HCT116 (cell line): ENCODE results near the gene DENND4C. TPM values are rescaled to one million over a fixed set of nuclear protein-coding genes. Genes with fewer than 3 reads are reported as not detected.

Experiments
- ATAC-seq: fragments of 200-7000 bp; cut with Tn5 transposase; 2 replicates; pipeline ENCODE4 v1.9.1; 2020; ENCODE audit warnings: mild to moderate bottlenecking, moderate library complexity
- BruUV-seq: library from RNA; stranded (reverse); fragments of 400-500 nt; replicated peaks from 2 replicates; lab custom pipeline; 2021; lab: Mats Ljungman, UMichigan
- CTCF ChIA-PET: fragments of 300-600 bp; sonication (Branson Sonifier 250); formaldehyde crosslinking; loops from one replicate; lab custom pipeline; 2021; ENCODE audit warnings: antibody characterized with exemption; lab: Charles Lee
- POLR2A ChIA-PET: fragments of 300-600, 350-600 bp; sonication (Branson Sonifier 250); formaldehyde crosslinking; loops from one replicate; lab custom pipeline; 2021; ENCODE audit warnings: antibody characterized with exemption; lab: Charles Lee
- RAD21 ChIA-PET, 2 experiments: fragments of 300-600 bp; sonication (Branson Sonifier 250); formaldehyde crosslinking; loops; one replicate each; lab custom pipeline; 2023; ENCODE audit warnings: low total read pairs in 2 of 2; ENCODE audit not compliant: uncharacterized antibody in 2 of 2, unreplicated experiment in 2 of 2, low non-redundant PET in 1 of 2; lab: Charles Lee
- DNase-seq: peaks from one replicate; pipeline ENCODE4 v3.0.0-alpha.2; 2010; ENCODE audit warnings: low read depth, low spot score
- H2AFZ ChIP-seq: fragments of 200-600 bp; shearing (Covaris generic), sonication (generic); 2 replicates; pipeline ENCODE4 v1.6.1; 2017; ENCODE audit warnings: low read depth, mixed run types, mixed read lengths, antibody characterized with exemption, low read length; ENCODE audit not compliant: poor library complexity, severe bottlenecking
- H3K27ac ChIP-seq: 2 replicates; pipeline ENCODE4 v1.5.1; 2012; ENCODE audit warnings: low read depth, low read length
- H3K27me3 ChIP-seq: fragments of 200-600 bp; sonication (generic); 2 replicates; pipeline ENCODE4 v1.6.1; 2016; ENCODE audit warnings: mixed run types, low read length, mixed read lengths; ENCODE audit not compliant: insufficient read depth
- H3K36me3 ChIP-seq, 2 experiments: fragments of 200-500 bp in 1 of 2; fragments of 200-600 bp in 1 of 2; sonication (Bioruptor generic) in 1 of 2; sonication (generic) in 1 of 2; 2 replicates each; pipeline versions ENCODE4 v1.5.1 to v1.6.1; 2014 to 2016; ENCODE audit warnings: low read length in 2 of 2, inconsistent platforms in 1 of 2, mixed read lengths in 1 of 2, mixed run types in 1 of 2; ENCODE audit not compliant: insufficient read depth in 2 of 2, control insufficient read depth in 1 of 2
- H3K4me1 ChIP-seq, 2 experiments: fragments of 200-600 bp in 1 of 2; sonication (generic) in 1 of 2; 2 replicates each; pipeline versions ENCODE4 v1.5.1 to v1.6.1; 2012 to 2017; ENCODE audit warnings: low read length in 2 of 2, inconsistent platforms in 1 of 2, mild to moderate bottlenecking in 1 of 2, mixed read lengths in 1 of 2, mixed run types in 1 of 2, moderate library complexity in 1 of 2; ENCODE audit not compliant: insufficient read depth in 2 of 2, control insufficient read depth in 1 of 2
- H3K4me2 ChIP-seq: fragments of 200-600 bp; sonication (generic); 2 replicates; pipeline ENCODE4 v1.6.1; 2017; ENCODE audit warnings: mixed run types, low read length, mixed read lengths
- H3K4me3 ChIP-seq, 2 experiments: fragments of 200-600 bp in 1 of 2; sonication (generic) in 1 of 2; replicated peaks in 1 of 2; 2 replicates each; pipeline ENCODE4 v1.5.1; 2011 to 2016; ENCODE audit warnings: low read length in 2 of 2, control low read depth in 1 of 2, low read depth in 1 of 2, mild to moderate bottlenecking in 1 of 2, mixed read lengths in 1 of 2, mixed run types in 1 of 2
- H3K79me2 ChIP-seq: fragments of 200-600 bp; sonication (generic); 2 replicates; pipeline ENCODE4 v1.6.1; 2017; ENCODE audit warnings: mild to moderate bottlenecking, mixed run types, low read length, moderate library complexity, mixed read lengths; ENCODE audit not compliant: insufficient read depth
- H3K9ac ChIP-seq: fragments of 200-600 bp; sonication (generic); 2 replicates; pipeline ENCODE4 v1.6.1; 2016; ENCODE audit warnings: low read length, mixed read lengths
- H3K9me2 ChIP-seq: fragments of 200-600 bp; sonication (generic), shearing (Covaris generic); 2 replicates; pipeline ENCODE4 v1.6.1; 2017; ENCODE audit warnings: mixed run types, mild to moderate bottlenecking, moderate library complexity; ENCODE audit not compliant: insufficient read depth
- H3K9me3 ChIP-seq, 2 experiments: fragments of 200-500 bp in 1 of 2; fragments of 200-600 bp in 1 of 2; sonication (Bioruptor generic) in 1 of 2; sonication (generic) in 1 of 2; 2 replicates each; pipeline ENCODE4 v1.6.1; 2014 to 2017; ENCODE audit warnings: low read length in 2 of 2, mixed read lengths in 2 of 2, inconsistent platforms in 1 of 2, low read depth in 1 of 2, mild to moderate bottlenecking in 1 of 2, mixed run types in 1 of 2, moderate library complexity in 1 of 2; ENCODE audit not compliant: control insufficient read depth in 1 of 2, insufficient read depth in 1 of 2
- H4K20me1 ChIP-seq: fragments of 200-600 bp; sonication (generic), shearing (Covaris generic); 2 replicates; pipeline ENCODE4 v1.6.1; 2017; ENCODE audit warnings: mixed run types, mild to moderate bottlenecking, moderate library complexity; ENCODE audit not compliant: insufficient read depth
- CBX3 ChIP-seq: IDR thresholded peaks from 2 replicates; pipeline ENCODE4 v1.6.1; 2012; ENCODE audit warnings: low read depth
- EGR1 ChIP-seq: IDR thresholded peaks from 2 replicates; pipeline ENCODE4 v1.6.1; 2012; ENCODE audit warnings: low read depth
- EZH2 ChIP-seq: fragments of 200-600 bp; sonication (generic); IDR thresholded peaks from 2 replicates; pipeline ENCODE4 v1.6.1; 2017; ENCODE audit warnings: antibody characterized with exemption, mixed run types
- EZH2phosphoT487 ChIP-seq: fragments of 200-600 bp; IDR thresholded peaks from 2 replicates; pipeline ENCODE4 v1.6.1; 2018; ENCODE audit warnings: antibody characterized with exemption, borderline replicate concordance
- FOSL1 ChIP-seq: IDR thresholded peaks from 2 replicates; pipeline ENCODE4 v1.6.1; 2012; ENCODE audit warnings: low read depth
- JUND ChIP-seq: IDR thresholded peaks from 2 replicates; pipeline ENCODE4 v1.6.1; 2012
- POLR2A ChIP-seq: IDR thresholded peaks from 2 replicates; pipeline ENCODE4 v1.7.0; 2011; ENCODE audit warnings: borderline replicate concordance; ENCODE audit not compliant: insufficient read depth, insufficient read length; ENCODE audit errors: extremely low read depth
- POLR2AphosphoS5 ChIP-seq: IDR thresholded peaks from 2 replicates; pipeline ENCODE4 v1.6.1; 2011; ENCODE audit warnings: mild to moderate bottlenecking, low read depth, low read length, moderate library complexity
- REST ChIP-seq: IDR thresholded peaks from 2 replicates; pipeline ENCODE4 v1.6.1; 2012; ENCODE audit warnings: low read depth
- SIN3A ChIP-seq: IDR thresholded peaks from 2 replicates; pipeline ENCODE4 v1.6.1; 2012; ENCODE audit warnings: low read depth
- SP1 ChIP-seq: IDR thresholded peaks from 2 replicates; pipeline ENCODE4 v1.6.1; 2012; ENCODE audit warnings: low read depth
- SRF ChIP-seq: IDR thresholded peaks from 2 replicates; pipeline ENCODE4 v1.6.1; 2012; ENCODE audit warnings: low read depth
- TCF7L2 ChIP-seq: IDR thresholded peaks from 2 replicates; pipeline ENCODE4 v1.7.0; 2011; ENCODE audit warnings: borderline replicate concordance, inconsistent platforms; ENCODE audit not compliant: insufficient read depth, insufficient read length; ENCODE audit errors: extremely low read depth
- YY1 ChIP-seq: IDR thresholded peaks from 2 replicates; pipeline ENCODE4 v1.6.1; 2011; ENCODE audit warnings: low read length, low read depth, moderate library complexity, mild to moderate bottlenecking; ENCODE audit not compliant: insufficient replicate concordance; ENCODE audit errors: extremely low read depth
- ZBTB33 ChIP-seq: IDR thresholded peaks from 2 replicates; pipeline ENCODE4 v1.6.1; 2011; ENCODE audit warnings: mild to moderate bottlenecking, low read length, moderate library complexity; ENCODE audit not compliant: insufficient replicate concordance; ENCODE audit errors: extremely low read depth
- ZFX ChIP-seq: fragments of 450-650 bp; IDR thresholded peaks from 2 replicates; pipeline ENCODE4 v1.6.1; 2017
- intact Hi-C: fragments of 100-400 bp; cut with micrococcal nuclease; formaldehyde crosslinking; loops from 2 replicates; pipeline ENCODE4 v1.10.0; 2022
- total RNA-seq: library from RNA; stranded (reverse); gene quantifications from one replicate; pipeline ENCODE4 v1.2.1, GENCODE V29; 2021; ENCODE audit not compliant: unreplicated experiment

The DENND4C gene
- total RNA-seq, 1 experiment from 2014 or later, result 20.9 TPM

DNA sequence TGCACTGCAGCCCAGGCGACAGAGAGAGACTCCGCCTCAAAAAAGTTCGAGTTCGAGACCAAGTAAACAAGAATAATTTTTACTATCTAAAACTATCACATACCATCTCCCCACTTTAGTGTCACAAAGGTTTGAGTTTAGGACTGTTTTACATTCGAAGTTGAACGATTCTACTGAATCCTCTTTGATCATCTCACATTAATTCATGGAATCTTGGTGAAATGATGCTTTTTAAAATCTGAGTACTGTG is 150.3 kb downstream of the DENND4C start:
- TF ChIP-seq ZBTB33 (no peak), POLR2A (no peak), FOSL1 (no peak), SRF (no peak), CBX3 (no peak), JUND (no peak), TCF7L2 (no peak), POLR2AphosphoS5 (no peak), SP1 (no peak), EGR1 (no peak), EZH2 (no peak), ZFX (no peak), YY1 (no peak), EZH2phosphoT487 (no peak), SIN3A (no peak), REST (no peak)
- Histone ChIP-seq H3K9me2 (no peaks in the 10 kb centered on the region), H3K27me3 (no peaks in the 10 kb centered on the region), H3K9me3 (no peaks in the 10 kb centered on the region), H2AFZ (no peak overlapping the region), H3K4me1 (peaks cover 9 to 18% of the 10 kb centered on the region in 2 experiments), H4K20me1 (peaks cover 24% of the 10 kb centered on the region), H3K79me2 (peaks cover 44% of the 10 kb centered on the region), H3K9ac (peak overlapping the region; percentile 88), H3K27ac (peak overlapping the region; percentile 86), H3K4me2 (peak overlapping the region; percentile 77), H3K4me3 (peak overlapping the region; percentile 91 to 98), H3K36me3 (peaks cover 38 to 39% of the 10 kb centered on the region in 2 experiments)
- CTCF ChIA-PET, result no interaction called here
- RAD21 ChIA-PET, result no interaction called here
- no peak for ATAC-seq
- BruUV-seq, result TSS peak; percentile 71
- POLR2A ChIA-PET, result interaction anchor here (1.1 to 1.3 kb wide), 3 partner anchors 9 to 48 kb away, joined by 3 to 4 read pairs (median 3); no protein-coding TSS in a partner anchor
- no peak for DNase-seq
- intact Hi-C loops, result loop anchor here (1.0 kb wide), 1 partner anchor 28 kb away; no protein-coding TSS in a partner anchor
